Fibroblast of mammary gland (primary cell): Measurements from ENCODE around the gene NDFIP2.

ENCODE experiments used
- DNase-seq: peaks from one replicate; pipeline ENCODE4 v3.0.0-alpha.2; 2010; ENCODE audit warnings: low read depth
- H3K4me3 ChIP-seq: 2 replicates; pipeline ENCODE4 v1.5.1; 2011; ENCODE audit warnings: low read depth, mild to moderate bottlenecking, low read length, moderate library complexity; ENCODE audit not compliant: control insufficient read depth
- TF ChIP-seq, protein P1 (sequence below): conservative IDR thresholded peaks from 2 replicates; pipeline ENCODE4 v1.5.1; 2011; ENCODE audit warnings: low read depth, low read length, inconsistent platforms; ENCODE audit not compliant: control insufficient read depth, insufficient read depth

NDFIP2 gene

GRCh38 chr13:79508224-79508961 is 27.4 kb downstream of the NDFIP2 start:
- H3K4me3 ChIP-seq = no peak overlapping the region
- peak; percentile 32 for DNase-seq
- TF ChIP-seq, protein P1, sequence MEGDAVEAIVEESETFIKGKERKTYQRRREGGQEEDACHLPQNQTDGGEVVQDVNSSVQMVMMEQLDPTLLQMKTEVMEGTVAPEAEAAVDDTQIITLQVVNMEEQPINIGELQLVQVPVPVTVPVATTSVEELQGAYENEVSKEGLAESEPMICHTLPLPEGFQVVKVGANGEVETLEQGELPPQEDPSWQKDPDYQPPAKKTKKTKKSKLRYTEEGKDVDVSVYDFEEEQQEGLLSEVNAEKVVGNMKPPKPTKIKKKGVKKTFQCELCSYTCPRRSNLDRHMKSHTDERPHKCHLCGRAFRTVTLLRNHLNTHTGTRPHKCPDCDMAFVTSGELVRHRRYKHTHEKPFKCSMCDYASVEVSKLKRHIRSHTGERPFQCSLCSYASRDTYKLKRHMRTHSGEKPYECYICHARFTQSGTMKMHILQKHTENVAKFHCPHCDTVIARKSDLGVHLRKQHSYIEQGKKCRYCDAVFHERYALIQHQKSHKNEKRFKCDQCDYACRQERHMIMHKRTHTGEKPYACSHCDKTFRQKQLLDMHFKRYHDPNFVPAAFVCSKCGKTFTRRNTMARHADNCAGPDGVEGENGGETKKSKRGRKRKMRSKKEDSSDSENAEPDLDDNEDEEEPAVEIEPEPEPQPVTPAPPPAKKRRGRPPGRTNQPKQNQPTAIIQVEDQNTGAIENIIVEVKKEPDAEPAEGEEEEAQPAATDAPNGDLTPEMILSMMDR = no peak

DNA sequence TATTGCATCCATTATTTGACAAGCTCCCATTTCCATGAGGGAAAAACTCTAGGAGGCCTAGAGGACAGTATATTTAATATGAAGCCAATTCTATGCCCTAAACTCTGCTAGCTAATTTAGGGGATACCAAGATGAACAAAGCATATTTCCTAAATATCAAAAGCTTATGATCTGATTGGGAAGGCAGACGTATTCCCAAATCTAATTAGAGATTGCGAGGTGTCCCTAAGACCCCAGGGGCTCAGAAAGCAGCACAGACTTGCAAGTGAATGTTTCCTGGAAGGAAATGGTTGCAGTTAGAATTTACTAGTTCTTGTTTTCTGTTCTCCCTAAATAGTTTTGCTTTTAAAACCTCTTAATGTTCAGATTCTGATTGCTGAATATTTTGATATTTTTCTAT is 30.7 kb downstream of the NDFIP2 start:
- H3K4me3 ChIP-seq = no peak overlapping the region
- DNase-seq = no peak
- TF ChIP-seq, protein P1 = no peak

GRCh38 chr13:79512950-79513349 is 32.0 kb downstream of the NDFIP2 start:
- TF ChIP-seq, protein P1 = no peak
- H3K4me3 ChIP-seq = no peak overlapping the region
- DNase-seq = no peak

- no peak for DNase-seq
- H3K4me3 ChIP-seq = no peak overlapping the region
- TF ChIP-seq, protein P1 = no peak
Measured at GRCh38 chr13:79516595-79516994, 35.6 kb downstream of the NDFIP2 start.

- H3K4me3 ChIP-seq = no peak overlapping the region
- TF ChIP-seq, protein P1 = no peak
- DNase-seq = peak; percentile 53
Measured at GRCh38 chr13:79519255-79519654, 38.3 kb downstream of the NDFIP2 start.

- peak; percentile 47 for DNase-seq
- no peak overlapping the region for H3K4me3 ChIP-seq
- TF ChIP-seq, protein P1 = no peak
Measured at GRCh38 chr13:79522583-79522982, 41.6 kb downstream of the NDFIP2 start.
